ENCODE data around the gene DNAJA1.
"Not testable (repeated sequence)": the region's sequence is repeated elsewhere in the genome, so short reads cannot be mapped to it uniquely, and the experiment has no call there.

DNAJA1 gene

DNA sequence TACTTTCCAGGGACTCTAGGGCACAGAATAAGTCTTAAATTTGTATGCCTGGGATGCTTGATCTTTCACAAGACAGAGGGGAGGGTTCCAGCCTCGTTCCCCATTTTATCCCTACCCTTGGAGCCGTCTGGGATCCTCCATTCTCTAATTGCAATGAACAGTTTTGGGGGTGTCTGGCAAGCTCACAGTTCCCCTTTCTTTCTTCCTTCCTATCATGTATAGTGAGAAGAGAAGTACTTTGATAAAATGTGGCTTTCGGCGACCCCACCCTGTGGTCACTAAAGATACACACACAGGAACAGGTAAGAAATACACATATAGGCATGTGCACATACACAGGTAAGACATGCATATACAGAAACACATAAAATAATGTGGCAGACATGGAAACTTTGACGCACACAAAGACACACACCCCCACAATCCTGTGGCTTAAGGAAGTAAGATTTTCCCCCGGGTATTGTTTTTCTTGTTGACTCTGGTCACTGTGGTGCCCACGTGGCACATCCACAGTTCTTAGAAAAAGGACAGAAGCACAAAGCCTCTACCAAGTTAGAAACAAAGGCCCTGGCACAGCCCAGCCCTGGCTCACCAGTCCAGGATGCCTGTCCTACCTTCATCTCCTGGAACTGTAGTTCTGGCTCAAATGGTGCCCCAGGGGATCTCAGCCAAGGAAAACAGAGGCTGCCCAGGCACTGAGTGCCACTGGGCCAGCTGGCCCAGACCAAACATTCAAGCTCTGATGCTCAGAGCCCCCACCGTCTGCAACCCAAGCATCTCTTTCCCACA, 57.7 kb downstream of the DNAJA1 start:
- no peak for DNase-seq

DNA sequence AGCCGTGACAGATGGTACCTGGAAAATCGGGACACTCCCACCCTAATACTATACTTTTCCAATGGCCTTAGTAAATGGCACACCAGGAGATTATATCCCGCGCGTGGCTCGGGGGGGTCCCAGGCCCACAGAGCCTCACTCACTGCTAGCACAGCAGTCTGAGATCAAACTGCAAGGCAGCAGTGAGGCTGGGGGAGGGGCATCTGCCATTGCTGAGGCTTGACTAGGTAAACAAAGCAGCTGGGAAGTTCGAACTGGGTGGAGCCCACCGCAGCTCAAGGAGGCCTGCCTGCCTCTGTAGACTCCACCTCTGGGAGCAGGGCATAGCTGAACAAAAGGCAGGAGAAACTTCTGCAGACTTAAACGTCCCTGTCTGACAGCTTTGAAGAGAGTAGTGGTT, 60.6 kb downstream of the DNAJA1 start:
- not testable (repeated sequence) for DNase-seq

Measured in RPMI8226 (cell line).